ENCODE data around the gene BLTP3B. TPM values are rescaled to one million over a fixed set of nuclear protein-coding genes. Genes with fewer than 3 reads are reported as not detected.

The BLTP3B gene
- total RNA-seq, 1 experiment from 2014 or later, result 22.4 TPM

DNA sequence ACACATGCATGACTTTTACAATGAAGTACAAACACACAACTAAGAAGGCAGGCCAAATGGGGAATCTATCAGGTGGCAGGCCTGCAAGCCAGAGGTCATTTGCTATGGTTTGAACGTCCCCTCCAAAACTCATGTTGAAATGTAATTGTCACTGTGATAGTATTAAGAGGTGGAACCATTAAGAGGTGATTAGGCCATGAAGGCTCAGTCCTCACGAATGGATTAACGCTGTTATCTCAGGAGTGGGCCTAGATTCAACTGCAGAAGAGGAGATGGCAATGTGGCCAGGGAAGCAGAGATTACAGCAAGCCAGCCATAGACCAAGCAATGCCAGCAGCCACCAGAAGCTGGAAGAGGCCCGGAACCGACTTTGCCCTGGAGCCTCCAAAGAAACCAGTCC lies 44.4 kb upstream of the BLTP3B start:
- H3K4me1 Mint-ChIP-seq, result no peaks in the 10 kb centered on the region
- CTCF ChIA-PET, result no interaction called here
- peaks cover 27% of the 10 kb centered on the region for H3K36me3 Mint-ChIP-seq
- TF ChIP-seq PRRX2 (CRISPR knock-in tag; IDR thresholded peaks at IDR 0.05) (no peak), FOXK1 (CRISPR knock-in tag; IDR thresholded peaks at IDR 0.05) (no peak), NR3C1 (CRISPR knock-in tag; conservative IDR thresholded peaks at IDR 0.05; ENCODE audit: low read depth) (no peak), ZNF232 (CRISPR knock-in tag; IDR thresholded peaks at IDR 0.05) (no peak), ZNF423 (CRISPR knock-in tag; IDR thresholded peaks at IDR 0.05) (no peak), IRF2 (CRISPR knock-in tag; IDR thresholded peaks at IDR 0.05; ENCODE audit: borderline replicate concordance, low read depth) (no peak), KAT7 (CRISPR knock-in tag; IDR thresholded peaks at IDR 0.05; ENCODE audit: borderline replicate concordance) (no peak), NR1H2 (CRISPR knock-in tag; IDR thresholded peaks at IDR 0.05) (no peak), ZNF219 (CRISPR knock-in tag; IDR thresholded peaks at IDR 0.05; ENCODE audit: borderline replicate concordance) (no peak), MXD4 (CRISPR knock-in tag; IDR thresholded peaks at IDR 0.05; ENCODE audit: borderline replicate concordance) (no peak), ELF4 (CRISPR knock-in tag; IDR thresholded peaks at IDR 0.05; ENCODE audit: low read depth) (no peak), NR2C2 (CRISPR knock-in tag; IDR thresholded peaks at IDR 0.05) (no peak)
- TF ChIP-seq, protein P1, sequence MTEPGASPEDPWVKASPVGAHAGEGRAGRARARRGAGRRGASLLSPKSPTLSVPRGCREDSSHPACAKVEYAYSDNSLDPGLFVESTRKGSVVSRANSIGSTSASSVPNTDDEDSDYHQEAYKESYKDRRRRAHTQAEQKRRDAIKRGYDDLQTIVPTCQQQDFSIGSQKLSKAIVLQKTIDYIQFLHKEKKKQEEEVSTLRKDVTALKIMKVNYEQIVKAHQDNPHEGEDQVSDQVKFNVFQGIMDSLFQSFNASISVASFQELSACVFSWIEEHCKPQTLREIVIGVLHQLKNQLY (CRISPR knock-in tag; IDR thresholded peaks at IDR 0.05), result no peak
- TF ChIP-seq, protein P2, sequence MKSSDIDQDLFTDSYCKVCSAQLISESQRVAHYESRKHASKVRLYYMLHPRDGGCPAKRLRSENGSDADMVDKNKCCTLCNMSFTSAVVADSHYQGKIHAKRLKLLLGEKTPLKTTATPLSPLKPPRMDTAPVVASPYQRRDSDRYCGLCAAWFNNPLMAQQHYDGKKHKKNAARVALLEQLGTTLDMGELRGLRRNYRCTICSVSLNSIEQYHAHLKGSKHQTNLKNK (CRISPR knock-in tag; IDR thresholded peaks at IDR 0.05), result no peak
- TF ChIP-seq, protein P3, sequence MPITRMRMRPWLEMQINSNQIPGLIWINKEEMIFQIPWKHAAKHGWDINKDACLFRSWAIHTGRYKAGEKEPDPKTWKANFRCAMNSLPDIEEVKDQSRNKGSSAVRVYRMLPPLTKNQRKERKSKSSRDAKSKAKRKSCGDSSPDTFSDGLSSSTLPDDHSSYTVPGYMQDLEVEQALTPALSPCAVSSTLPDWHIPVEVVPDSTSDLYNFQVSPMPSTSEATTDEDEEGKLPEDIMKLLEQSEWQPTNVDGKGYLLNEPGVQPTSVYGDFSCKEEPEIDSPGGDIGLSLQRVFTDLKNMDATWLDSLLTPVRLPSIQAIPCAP (CRISPR knock-in tag; IDR thresholded peaks at IDR 0.05), result no peak
- TF ChIP-seq, protein P4, sequence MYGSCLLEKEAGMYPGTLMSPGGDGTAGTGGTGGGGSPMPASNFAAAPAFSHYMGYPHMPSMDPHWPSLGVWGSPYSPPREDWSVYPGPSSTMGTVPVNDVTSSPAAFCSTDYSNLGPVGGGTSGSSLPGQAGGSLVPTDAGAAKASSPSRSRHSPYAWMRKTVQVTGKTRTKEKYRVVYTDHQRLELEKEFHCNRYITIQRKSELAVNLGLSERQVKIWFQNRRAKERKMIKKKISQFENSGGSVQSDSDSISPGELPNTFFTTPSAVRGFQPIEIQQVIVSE (CRISPR knock-in tag; IDR thresholded peaks at IDR 0.05; ENCODE audit: borderline replicate concordance), result no peak
- TF ChIP-seq, protein P5, sequence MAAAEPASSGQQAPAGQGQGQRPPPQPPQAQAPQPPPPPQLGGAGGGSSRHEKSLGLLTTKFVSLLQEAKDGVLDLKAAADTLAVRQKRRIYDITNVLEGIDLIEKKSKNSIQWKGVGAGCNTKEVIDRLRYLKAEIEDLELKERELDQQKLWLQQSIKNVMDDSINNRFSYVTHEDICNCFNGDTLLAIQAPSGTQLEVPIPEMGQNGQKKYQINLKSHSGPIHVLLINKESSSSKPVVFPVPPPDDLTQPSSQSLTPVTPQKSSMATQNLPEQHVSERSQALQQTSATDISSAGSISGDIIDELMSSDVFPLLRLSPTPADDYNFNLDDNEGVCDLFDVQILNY (CRISPR knock-in tag; IDR thresholded peaks at IDR 0.05), result no peak
- TF ChIP-seq, protein P6, sequence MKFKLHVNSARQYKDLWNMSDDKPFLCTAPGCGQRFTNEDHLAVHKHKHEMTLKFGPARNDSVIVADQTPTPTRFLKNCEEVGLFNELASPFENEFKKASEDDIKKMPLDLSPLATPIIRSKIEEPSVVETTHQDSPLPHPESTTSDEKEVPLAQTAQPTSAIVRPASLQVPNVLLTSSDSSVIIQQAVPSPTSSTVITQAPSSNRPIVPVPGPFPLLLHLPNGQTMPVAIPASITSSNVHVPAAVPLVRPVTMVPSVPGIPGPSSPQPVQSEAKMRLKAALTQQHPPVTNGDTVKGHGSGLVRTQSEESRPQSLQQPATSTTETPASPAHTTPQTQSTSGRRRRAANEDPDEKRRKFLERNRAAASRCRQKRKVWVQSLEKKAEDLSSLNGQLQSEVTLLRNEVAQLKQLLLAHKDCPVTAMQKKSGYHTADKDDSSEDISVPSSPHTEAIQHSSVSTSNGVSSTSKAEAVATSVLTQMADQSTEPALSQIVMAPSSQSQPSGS (CRISPR knock-in tag; IDR thresholded peaks at IDR 0.05; ENCODE audit: borderline replicate concordance, low read depth), result no peak
- TF ChIP-seq, protein P7, sequence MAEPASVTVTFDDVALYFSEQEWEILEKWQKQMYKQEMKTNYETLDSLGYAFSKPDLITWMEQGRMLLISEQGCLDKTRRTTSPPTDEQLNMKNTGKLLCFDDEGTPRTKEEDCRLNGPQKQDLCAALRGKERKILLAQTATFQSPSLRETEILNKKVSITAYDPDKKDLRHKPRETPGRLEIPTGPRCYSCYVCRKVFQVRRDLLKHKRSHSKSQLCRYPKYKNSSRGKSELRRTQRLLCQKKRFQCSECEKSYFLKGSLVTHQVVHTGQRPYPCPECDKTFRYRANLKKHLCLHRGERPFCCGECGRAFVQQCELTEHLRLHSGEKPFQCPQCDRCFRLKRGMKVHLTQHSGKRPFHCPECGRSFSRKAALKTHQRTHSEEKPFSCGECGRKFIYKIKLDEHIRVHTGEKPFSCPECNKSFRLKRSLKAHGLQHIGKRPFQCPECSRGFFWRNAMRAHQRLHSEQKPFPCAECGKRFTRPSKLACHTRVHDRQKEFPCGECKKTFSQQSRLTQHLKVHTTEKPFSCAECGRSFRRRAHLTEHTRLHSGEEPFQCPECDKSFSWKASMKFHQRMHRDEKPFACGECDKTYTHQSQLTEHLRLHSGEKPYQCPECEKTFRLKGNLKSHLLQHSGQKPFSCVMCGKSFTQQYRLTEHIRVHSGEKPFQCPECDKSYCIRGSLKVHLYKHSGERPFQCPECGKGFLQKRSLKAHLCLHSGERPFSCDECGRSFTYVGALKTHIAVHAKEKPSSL (CRISPR knock-in tag; conservative IDR thresholded peaks at IDR 0.05), result no peak
- TF ChIP-seq, protein P8, sequence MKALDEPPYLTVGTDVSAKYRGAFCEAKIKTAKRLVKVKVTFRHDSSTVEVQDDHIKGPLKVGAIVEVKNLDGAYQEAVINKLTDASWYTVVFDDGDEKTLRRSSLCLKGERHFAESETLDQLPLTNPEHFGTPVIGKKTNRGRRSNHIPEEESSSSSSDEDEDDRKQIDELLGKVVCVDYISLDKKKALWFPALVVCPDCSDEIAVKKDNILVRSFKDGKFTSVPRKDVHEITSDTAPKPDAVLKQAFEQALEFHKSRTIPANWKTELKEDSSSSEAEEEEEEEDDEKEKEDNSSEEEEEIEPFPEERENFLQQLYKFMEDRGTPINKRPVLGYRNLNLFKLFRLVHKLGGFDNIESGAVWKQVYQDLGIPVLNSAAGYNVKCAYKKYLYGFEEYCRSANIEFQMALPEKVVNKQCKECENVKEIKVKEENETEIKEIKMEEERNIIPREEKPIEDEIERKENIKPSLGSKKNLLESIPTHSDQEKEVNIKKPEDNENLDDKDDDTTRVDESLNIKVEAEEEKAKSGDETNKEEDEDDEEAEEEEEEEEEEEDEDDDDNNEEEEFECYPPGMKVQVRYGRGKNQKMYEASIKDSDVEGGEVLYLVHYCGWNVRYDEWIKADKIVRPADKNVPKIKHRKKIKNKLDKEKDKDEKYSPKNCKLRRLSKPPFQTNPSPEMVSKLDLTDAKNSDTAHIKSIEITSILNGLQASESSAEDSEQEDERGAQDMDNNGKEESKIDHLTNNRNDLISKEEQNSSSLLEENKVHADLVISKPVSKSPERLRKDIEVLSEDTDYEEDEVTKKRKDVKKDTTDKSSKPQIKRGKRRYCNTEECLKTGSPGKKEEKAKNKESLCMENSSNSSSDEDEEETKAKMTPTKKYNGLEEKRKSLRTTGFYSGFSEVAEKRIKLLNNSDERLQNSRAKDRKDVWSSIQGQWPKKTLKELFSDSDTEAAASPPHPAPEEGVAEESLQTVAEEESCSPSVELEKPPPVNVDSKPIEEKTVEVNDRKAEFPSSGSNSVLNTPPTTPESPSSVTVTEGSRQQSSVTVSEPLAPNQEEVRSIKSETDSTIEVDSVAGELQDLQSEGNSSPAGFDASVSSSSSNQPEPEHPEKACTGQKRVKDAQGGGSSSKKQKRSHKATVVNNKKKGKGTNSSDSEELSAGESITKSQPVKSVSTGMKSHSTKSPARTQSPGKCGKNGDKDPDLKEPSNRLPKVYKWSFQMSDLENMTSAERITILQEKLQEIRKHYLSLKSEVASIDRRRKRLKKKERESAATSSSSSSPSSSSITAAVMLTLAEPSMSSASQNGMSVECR (CRISPR knock-in tag; IDR thresholded peaks at IDR 0.05; ENCODE audit: borderline replicate concordance), result no peak
- peaks cover 8% of the 10 kb centered on the region for H3K9me3 Mint-ChIP-seq
- H3K4me3 Mint-ChIP-seq, result no peak overlapping the region
- H3K27me3 Mint-ChIP-seq (ENCODE audit: low read depth), result no peaks in the 10 kb centered on the region
- ATAC-seq (no peak), DNase-seq (ENCODE audit: low spot score) (no peak)
- no peak overlapping the region for H3K27ac Mint-ChIP-seq
- POLR2A ChIA-PET, result interaction anchor here (0.7 kb wide), 1 partner anchor 19 kb away, joined by 3 read pairs; no protein-coding TSS in a partner anchor
